A549 (cell line): ENCODE results near the gene SNCAIP.

ENCODE experiments used
- BCL3 ChIP-seq: fragments of >200 bp; sonication (Bioruptor Twin); formaldehyde crosslinking; IDR thresholded peaks from 3 replicates; pipeline ENCODE4 v1.6.1; 2016
- CHD2 ChIP-seq: fragments of 150-350 bp; IDR thresholded peaks from 2 replicates; pipeline ENCODE4 v1.6.1; 2014; ENCODE audit warnings: low read length; ENCODE audit not compliant: partially characterized antibody
- CTCF ChIP-seq: fragments of >200 bp; sonication (Bioruptor Twin); formaldehyde crosslinking; IDR thresholded peaks from 3 replicates; pipeline ENCODE4 v1.5.1; 2016
- EP300 ChIP-seq, 2 experiments: fragments of >200 bp; sonication (Bioruptor Twin); formaldehyde crosslinking; IDR thresholded peaks; 2 replicates in 1 of 2; 3 replicates in 1 of 2; pipeline ENCODE4 v1.6.1; 2016 to 2017
- HMGXB4 ChIP-seq: fragments of 250-450 bp; sonication (Bioruptor Pico); IDR thresholded peaks from 2 replicates; pipeline ENCODE4 v1.5.0; 2021; ENCODE audit warnings: mild to moderate bottlenecking, moderate library complexity, borderline replicate concordance
- JUN ChIP-seq, 2 experiments: fragments of >200 bp; sonication (Bioruptor Twin); formaldehyde crosslinking; IDR thresholded peaks; 2 replicates in 1 of 2; 3 replicates in 1 of 2; pipeline ENCODE4 v1.6.1; 2016 to 2017
- KDM1A ChIP-seq: fragments of 200-600 bp; sonication (generic); IDR thresholded peaks from 2 replicates; pipeline ENCODE4 v1.6.1; 2016; ENCODE audit warnings: low read depth, mild to moderate bottlenecking
- MAX ChIP-seq: IDR thresholded peaks from 2 replicates; pipeline ENCODE4 v1.6.1; 2012
- POLR2A ChIP-seq: IDR thresholded peaks from 2 replicates; pipeline ENCODE4 v1.6.1; 2012; ENCODE audit warnings: mild to moderate bottlenecking, low read length
- RFX5 ChIP-seq: fragments of 450-650 bp; IDR thresholded peaks from 2 replicates; pipeline ENCODE4 v1.7.1; 2014; ENCODE audit warnings: antibody characterized with exemption, mild to moderate bottlenecking, moderate library complexity
- USF2 ChIP-seq: fragments of 450-650 bp; IDR thresholded peaks from 2 replicates; pipeline ENCODE4 v1.6.1; 2014; ENCODE audit warnings: antibody characterized with exemption

GRCh38 chr5:122447072-122447471 is 135.0 kb downstream of the SNCAIP start:
- TF ChIP-seq BCL3 (no peak), HMGXB4 (CRISPR knock-in tag) (no peak), CTCF (no peak), EP300 (IDR thresholded peaks at IDR 0.05) (no peak), USF2 (no peak), MAX (no peak), JUN (IDR thresholded peaks at IDR 0.05) (no peak), RFX5 (no peak), POLR2A (no peak), CHD2 (no peak), KDM1A (no peak)
